Astrocyte of the spinal cord (primary cell): ENCODE data around the gene SLC39A8.

Source experiments
- DNase-seq: peaks from one replicate; pipeline ENCODE4 v3.0.0; 2011; ENCODE audit warnings: low read depth, low spot score
- H3K4me3 ChIP-seq: 2 replicates; pipeline ENCODE4 v1.5.1; 2011; ENCODE audit warnings: low read depth, mild to moderate bottlenecking, low read length, moderate library complexity
- in situ Hi-C: cut with HindIII; loops from 2 replicates; pipeline ENCODE4 v1.10.0; 2017; ENCODE audit warnings: low sequenced_read_pairs
- TF ChIP-seq, protein P1 (sequence below): IDR thresholded peaks from 2 replicates; pipeline ENCODE4 v1.5.1; 2012; ENCODE audit warnings: low read depth, mild to moderate bottlenecking, low read length, inconsistent platforms

The SLC39A8 gene

DNA sequence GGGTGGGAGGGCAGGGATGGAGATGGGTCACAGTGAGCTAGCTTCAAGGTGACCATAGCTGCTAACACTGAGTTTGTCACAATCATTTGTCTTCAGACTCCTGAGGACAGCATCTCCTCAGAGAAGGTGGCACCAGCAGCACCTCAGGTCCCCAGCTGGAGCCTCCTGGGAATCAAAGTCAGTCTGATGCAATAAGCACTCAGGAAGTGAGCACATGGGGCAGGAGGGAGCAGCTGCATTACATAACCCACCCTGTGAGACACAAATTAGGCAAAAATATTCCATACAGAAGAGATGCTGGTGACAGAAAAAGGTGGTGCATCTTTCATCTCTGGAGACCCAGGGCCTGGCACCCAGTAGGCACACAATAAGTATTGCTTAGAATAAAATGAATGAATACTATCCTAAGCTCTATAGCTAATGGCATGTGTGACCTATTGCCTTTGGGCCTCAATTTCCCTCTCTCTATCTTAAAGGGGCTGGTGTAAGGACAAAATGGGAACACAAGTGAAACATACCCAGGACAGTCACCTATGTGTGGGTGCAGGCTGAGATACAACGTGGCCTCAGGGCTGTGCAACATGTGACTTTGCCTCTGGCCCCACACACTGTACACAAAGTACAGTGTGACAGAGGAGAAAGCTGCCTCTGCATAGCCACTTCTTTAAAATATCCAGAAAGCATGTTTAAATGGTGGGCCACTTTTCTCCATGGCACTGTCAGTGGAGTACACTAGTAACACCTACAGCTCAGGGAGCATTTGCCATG lies 37.1 kb downstream of the SLC39A8 start:
- DNase-seq, result no peak
- no peak overlapping the region for H3K4me3 ChIP-seq
- TF ChIP-seq, protein P1, sequence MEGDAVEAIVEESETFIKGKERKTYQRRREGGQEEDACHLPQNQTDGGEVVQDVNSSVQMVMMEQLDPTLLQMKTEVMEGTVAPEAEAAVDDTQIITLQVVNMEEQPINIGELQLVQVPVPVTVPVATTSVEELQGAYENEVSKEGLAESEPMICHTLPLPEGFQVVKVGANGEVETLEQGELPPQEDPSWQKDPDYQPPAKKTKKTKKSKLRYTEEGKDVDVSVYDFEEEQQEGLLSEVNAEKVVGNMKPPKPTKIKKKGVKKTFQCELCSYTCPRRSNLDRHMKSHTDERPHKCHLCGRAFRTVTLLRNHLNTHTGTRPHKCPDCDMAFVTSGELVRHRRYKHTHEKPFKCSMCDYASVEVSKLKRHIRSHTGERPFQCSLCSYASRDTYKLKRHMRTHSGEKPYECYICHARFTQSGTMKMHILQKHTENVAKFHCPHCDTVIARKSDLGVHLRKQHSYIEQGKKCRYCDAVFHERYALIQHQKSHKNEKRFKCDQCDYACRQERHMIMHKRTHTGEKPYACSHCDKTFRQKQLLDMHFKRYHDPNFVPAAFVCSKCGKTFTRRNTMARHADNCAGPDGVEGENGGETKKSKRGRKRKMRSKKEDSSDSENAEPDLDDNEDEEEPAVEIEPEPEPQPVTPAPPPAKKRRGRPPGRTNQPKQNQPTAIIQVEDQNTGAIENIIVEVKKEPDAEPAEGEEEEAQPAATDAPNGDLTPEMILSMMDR, result no peak
- in situ Hi-C loops, result no loop called here

DNA sequence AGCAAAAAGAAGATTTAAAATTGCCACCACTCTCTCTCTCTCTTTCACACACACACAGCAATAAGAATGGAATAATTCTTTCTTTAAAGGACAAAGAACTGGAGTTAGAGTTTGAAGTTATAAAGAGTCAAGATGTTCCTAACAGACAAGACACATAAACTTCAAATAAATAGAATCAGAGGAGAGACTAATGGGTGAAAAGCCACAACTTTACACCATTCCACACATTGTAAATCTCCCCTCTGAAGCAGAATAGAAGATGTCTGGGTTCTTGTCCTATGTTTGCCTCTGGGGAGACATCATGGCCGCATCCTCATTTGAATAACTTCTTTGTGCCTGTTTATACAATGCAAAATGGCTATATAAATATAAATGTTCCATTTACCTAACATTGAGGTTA lies 39.6 kb downstream of the SLC39A8 start:
- no peak for DNase-seq
- TF ChIP-seq, protein P1, result no peak
- H3K4me3 ChIP-seq, result no peak overlapping the region
- in situ Hi-C loops, result no loop called here

DNA sequence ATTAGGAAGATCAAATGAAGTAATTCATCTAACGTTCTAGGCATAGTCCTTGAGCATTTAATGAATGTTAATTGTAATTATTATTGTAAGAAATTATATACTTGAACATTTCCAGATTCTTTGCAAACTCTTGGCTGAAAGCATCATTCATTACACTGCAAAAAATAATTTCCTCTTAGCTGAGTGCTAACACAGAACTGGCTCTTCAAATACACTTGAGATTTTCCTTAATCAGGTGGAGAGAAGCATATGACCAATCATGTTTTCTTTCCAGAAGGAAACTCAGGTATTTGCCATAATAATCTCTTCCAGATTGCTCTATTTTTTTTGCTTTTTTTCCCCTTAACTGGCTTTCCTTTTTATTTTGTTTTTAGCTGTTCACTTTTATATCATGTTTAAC lies 42.5 kb downstream of the SLC39A8 start:
- in situ Hi-C loops, result no loop called here
- H3K4me3 ChIP-seq, result no peak overlapping the region
- no peak for DNase-seq
- TF ChIP-seq, protein P1, result no peak

DNA sequence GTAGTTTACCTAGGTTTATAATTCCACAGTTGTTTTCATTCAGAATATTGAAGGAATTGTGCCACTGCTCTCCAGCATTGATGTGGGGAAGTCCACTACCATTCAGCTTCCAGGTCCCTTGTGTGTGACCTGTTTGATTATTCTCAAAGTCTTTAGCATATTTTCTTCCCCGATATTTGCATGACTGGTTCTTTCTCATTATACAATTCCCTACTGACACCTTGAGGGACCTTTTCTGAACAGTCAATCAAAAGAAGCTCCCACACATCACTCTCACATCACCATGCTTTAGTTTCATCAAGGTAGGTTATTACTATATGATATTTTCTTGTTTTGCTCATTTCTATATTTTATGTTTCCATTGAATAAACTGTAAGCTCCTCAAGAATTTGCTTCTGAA lies 44.1 kb downstream of the SLC39A8 start:
- no peak for DNase-seq
- in situ Hi-C loops, result no loop called here
- TF ChIP-seq, protein P1, result no peak
- H3K4me3 ChIP-seq, result no peak overlapping the region

DNA sequence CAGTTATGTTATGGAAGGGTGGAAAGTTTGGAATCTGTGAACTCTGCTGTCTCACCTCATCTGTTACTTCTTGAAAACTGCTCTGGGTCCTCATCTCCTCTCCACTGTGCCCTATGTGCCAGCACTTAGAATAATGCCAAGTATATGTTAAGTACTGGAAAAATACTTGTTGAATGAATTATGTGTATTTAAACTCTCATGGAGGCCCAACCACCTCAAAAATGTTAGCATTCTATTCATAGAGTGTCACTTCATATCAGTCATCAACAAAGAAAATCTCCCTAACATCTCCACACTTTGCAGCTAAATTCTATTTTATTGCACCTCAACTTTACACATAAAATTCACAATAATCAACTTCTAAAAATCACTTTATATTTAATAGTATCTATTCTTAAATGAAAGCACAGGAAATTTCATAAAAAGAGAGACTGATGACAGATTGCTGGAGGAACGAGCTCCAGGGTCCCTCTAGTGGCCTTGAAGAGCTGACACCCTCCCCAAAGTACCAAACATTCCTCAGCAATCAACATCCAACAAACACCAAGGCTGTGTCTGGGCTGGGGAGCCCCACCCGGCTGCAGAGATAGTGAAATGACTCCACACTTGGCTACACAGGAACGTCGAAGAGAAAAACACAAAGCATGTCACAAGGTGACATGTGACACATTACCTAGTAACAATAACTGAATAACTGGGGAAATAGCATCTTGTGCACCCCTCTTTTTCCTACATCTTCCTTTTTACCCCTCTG lies 45.8 kb downstream of the SLC39A8 start:
- peak; percentile 43 for DNase-seq
- in situ Hi-C loops, result no loop called here

DNA sequence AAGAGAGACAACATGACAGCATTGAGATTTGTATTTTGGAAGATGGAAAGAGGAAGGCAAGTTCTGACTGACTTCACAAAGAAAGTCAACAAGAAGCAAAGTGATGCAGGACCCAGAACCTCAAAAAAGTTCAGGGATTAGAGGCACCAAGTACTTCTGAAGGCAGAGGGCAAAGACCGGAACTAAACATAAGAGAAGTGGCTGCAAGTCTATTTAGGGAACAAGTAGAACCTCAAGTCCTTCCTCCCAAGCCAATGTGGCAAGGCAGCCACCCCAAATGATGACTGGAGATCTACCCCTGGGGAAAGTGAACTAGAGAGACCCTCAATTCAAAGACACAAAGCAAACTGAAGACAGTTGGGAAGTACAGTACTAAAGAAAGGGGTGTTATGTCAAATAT lies 46.6 kb downstream of the SLC39A8 start:
- TF ChIP-seq, protein P1, result no peak
- no peak for DNase-seq
- no peak overlapping the region for H3K4me3 ChIP-seq
- in situ Hi-C loops, result no loop called here

More for the DNA sequence above, 45.8 kb downstream of the SLC39A8 start:
- no peak overlapping the region for H3K4me3 ChIP-seq
- TF ChIP-seq, protein P1, result peak; percentile 83
